Medulla oblongata (tissue), 1 donor: ENCODE results near the gene TPCN2.
A peak's percentile ranks its signal among the peaks of the same experiment; 100 is the strongest.
"Not testable (repeated sequence)": the region's sequence is repeated elsewhere in the genome, so short reads cannot be mapped to it uniquely, and the experiment has no call there.

Experiments used
- DNase-seq: peaks from one replicate; pipeline ENCODE4 v3.0.0-alpha.2; 2015; ENCODE audit errors: extremely low spot score

The TPCN2 gene

GRCh38 chr11:69127884-69128283, 79.2 kb downstream of the TPCN2 start:
- no peak for DNase-seq

- DNase-seq: no peak
Observed at GRCh38 chr11:69129053-69129452, 80.3 kb downstream of the TPCN2 start.

GRCh38 chr11:69129647-69130046, 80.9 kb downstream of the TPCN2 start:
- DNase-seq: no peak

GRCh38 chr11:69130654-69131053, 81.9 kb downstream of the TPCN2 start:
- no peak for DNase-seq

GRCh38 chr11:69131121-69131566, 82.4 kb downstream of the TPCN2 start:
- DNase-seq: no peak

DNA sequence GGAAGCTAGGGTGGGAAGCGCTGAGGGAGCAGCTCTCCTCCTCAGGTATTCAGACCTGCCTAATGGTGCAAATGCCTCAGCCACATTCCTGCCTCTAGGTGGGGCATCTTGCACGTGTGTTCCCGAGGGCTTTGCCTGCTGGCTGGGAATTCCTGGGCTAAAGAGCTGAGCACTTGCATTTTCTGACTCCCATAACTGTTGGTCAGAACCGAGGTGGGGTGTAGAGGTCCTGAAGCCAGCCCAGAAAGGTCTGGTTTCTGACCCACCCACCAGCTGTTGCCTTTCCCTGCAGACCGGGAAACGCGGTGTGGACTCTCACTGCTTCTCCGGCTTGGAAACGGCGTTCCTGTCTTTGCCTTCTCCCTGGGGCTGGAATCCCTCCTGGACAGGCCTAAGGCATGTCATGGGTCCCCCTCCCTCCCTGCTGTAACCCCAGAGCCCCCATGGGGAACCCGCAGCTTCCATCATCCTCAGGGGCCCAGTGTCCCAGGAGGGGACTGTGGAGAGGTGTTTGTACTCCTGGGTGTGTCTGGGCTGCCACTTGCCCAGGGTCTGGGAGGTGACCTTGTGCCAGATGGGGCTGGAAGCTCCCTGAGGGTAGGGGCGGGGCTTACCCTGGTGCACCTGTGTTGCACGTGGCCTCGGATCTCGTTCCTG, 83.0 kb downstream of the TPCN2 start:
- peak; percentile 60 for DNase-seq

- no peak for DNase-seq
Observed at GRCh38 chr11:69132301-69132670, 83.6 kb downstream of the TPCN2 start.

DNA sequence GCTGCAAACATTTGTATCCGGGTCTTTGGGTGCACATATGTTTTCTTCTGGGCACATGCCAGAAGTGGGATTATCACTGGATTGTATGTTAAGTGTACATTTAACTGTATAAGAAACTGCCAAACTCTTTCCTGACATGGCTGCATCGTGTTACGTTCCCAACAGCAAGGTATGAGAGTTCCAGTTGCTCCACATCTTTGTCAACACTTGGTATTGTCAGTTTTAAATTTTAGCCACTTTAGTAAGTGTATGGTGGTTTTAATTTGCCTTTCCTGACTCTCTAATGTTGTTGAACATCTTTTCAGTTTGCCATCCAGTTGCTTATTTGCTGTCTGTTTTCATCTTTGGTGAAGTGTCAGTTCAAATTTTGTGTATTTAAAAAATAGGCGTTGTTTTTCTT, 84.5 kb downstream of the TPCN2 start:
- DNase-seq: no peak

- DNase-seq: not testable (repeated sequence)
Observed at GRCh38 chr11:69134182-69134581, 85.5 kb downstream of the TPCN2 start.

DNA sequence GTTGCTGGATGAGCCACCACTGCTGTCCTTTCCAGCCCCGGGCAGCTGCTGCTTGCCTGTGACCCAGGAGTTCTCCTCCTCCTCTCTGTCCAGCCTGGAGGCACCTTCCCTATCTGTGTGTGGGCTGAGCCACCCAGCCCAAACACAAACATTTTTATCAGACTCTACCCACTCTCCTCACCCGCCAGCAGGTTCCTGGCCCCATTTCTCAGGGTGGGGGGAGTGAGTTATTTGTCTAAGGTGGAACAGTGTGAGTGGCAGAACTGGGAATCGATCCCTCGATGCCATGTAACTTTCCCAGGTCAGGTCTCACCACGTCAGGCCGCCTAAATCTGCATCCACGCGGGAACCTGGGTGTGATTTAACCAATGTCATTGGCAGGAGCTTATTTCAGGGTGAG, 86.2 kb downstream of the TPCN2 start:
- no peak for DNase-seq

- no peak for DNase-seq
Observed at GRCh38 chr11:69135420-69136363, 87.0 kb downstream of the TPCN2 start.

GRCh38 chr11:69136471-69136870, 87.7 kb downstream of the TPCN2 start:
- DNase-seq: no peak

DNA sequence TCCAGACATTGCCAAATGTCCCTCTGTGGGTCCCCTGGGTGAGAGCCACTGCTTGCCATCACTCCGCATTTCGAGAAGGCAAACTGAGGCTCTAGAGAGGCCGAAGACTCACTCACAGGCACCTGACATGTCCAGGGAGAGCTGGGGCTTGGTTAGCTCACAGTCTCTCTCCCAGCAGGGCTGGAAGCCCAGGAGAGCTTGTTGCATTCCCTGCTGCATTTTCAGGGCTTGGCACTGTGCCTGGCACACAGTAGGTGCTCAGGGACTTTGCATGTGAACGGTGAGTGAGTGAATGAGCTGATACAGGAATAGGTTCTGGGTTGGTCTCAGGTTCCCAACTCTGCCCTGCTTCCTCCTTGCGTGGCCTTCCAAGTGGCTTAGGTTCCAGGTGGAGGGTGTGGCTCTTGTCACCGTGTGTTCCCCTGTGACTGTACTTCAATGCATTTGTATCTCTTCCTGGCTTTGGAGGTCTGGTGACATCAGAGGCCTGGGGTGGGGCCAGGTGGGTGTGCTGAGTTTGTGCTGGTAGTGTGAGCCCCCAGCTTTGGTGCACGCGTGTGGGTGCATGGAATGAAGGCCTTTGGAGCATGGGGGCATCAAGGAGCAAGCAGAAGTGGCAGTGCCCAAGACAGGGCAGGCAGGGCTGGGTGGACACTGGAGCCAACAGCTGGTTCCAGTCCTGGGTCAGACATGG, 88.6 kb downstream of the TPCN2 start:
- DNase-seq: no peak

- DNase-seq: no peak
Observed at GRCh38 chr11:69138265-69138664, 89.5 kb downstream of the TPCN2 start.

DNA sequence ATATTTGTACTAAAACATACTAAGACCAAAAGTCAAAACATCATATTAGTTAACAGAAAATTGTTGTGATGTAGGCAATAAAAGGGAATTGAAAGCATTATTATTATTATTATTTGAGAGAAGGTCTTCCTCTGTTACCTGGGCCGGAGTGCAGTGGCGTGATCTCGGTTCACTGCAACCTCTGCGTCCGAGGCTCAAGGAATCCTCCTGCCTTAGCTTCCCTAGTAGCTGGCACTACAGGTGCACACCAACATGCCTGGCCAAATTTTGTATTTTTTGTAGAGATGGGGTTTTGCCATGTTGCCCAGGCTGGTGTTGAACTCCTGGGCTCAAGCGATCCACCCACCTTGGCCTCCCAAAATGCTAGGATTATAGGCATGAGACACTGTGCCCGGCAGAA, 91.4 kb downstream of the TPCN2 start:
- DNase-seq: not testable (repeated sequence)

GRCh38 chr11:69140635-69141034, 91.9 kb downstream of the TPCN2 start:
- DNase-seq: no peak

GRCh38 chr11:69141742-69142141, 93.0 kb downstream of the TPCN2 start:
- peak; percentile 27 for DNase-seq

DNA sequence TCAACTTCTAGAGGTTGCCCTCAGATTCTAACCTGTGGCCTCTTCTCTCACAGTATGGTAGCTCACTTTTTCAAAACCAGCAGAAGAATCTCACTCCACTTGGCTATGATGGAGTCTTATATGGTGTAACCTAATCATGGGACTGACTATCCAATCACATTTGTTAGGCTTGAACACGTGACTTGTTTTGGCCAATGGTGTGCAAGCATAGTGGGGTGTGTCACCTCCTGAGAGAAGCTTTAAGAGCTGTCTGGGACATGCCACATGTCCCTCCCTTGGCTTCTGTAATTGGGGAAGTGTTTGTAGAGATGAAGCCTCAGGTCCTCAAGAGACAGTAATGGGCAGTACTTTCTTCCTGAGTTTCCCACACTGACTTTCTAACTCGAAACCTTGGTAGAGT, 94.2 kb downstream of the TPCN2 start:
- no peak for DNase-seq

DNA sequence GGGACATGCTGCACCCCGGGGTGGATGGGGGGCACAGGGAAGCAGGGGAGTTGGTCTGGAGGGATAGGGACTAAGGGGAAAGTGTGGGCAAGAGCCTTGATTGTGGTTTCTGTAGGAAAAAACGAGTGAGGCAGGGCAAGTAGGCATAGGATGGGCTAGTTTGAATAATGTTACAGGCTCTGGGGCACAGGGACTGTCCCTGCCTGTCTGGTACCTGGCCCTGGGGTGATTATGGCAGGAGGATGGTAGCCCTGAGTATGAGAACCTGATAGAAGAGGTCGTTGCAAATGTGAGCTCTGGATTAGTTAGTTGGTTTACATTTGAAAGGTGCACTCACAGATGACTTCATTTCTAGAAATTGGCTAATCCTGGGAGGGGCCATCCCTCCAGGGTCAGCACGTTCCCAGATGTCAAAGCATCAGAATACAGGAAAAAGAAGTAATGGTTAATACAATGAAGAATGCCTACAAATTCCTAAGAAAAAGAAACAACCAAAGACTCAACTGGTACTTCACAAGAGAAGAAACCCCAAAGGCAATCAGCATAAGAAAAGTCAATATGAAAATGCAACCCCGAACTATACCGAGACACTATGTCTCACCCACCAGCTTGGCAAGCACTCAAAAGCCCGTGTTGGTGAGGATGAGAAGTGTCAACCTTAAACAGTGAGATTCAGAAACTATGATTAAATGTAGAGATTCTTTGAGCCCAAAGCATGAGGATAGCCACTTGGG, 95.8 kb downstream of the TPCN2 start:
- no peak for DNase-seq

GRCh38 chr11:69145050-69145380, 96.3 kb downstream of the TPCN2 start:
- DNase-seq: no peak

DNA sequence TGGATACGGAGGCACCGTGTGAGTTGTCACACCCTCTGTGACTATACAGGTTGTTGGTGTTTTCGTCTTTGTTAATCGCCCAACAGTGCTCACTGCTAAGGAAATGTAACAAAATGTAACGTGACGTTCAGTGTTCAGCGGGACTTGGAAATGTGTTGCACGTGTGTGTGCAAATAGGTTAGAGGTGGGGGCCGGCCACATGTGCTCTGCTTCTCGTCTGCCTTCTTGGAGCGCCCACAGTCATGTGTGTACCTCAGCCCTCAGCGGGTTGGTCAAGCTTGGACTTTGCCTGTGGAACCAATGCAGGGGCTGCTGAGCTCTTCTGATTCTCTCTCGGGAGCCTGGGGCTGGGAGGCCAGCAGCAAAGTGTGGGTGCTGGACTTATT, 99.6 kb downstream of the TPCN2 start:
- no peak for DNase-seq

DNA sequence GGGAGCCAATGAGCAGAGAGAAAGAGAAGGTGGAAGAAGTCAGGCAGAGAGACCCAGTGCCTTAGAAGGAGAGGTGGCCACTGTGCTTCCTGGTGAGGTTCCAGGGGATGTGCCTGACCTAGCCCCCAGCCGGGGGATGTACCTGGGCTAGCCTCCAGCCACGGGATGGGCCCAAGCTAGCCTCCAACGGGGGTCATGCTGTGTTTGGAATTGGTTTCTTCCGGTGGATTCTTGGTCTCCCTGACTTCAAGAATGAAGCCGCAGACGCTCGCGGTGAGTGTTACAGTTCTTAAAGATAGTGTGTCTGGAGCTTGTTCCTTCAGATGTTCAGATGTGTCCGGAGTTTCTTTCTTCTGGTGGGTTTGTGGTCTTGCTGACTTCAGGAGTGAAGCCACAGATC, 100.1 kb downstream of the TPCN2 start:
- DNase-seq: no peak
